Aorta (tissue), 5 donors: ENCODE data around the gene YWHAH. TPM values are rescaled to one million over a fixed set of nuclear protein-coding genes. Genes with fewer than 3 reads are reported as not detected.

Experiments used
- ATAC-seq: fragments of 200-7000 bp; cut with Tn5 transposase; one replicate; pipeline ENCODE4 v1.9.1; 2022; ENCODE audit warnings: moderate library complexity; ENCODE audit not compliant: low FRiP score
- DNase-seq, 2 donors: peaks; one replicate each; pipeline ENCODE4 v3.0.0-alpha.2; 2020
- H3K27ac ChIP-seq, 2 donors: one replicate each; pipeline ENCODE4 v1.5.1; 2013; ENCODE audit warnings: low read length in 2 of 2, mild to moderate bottlenecking in 2 of 2, moderate library complexity in 2 of 2, control low read depth in 1 of 2, inconsistent platforms in 1 of 2, low read depth in 1 of 2
- H3K27me3 ChIP-seq, 2 donors: one replicate each; pipeline ENCODE4 v1.6.1; 2013; ENCODE audit warnings: control low read depth in 1 of 2, low read length in 1 of 2, mild to moderate bottlenecking in 1 of 2, moderate library complexity in 1 of 2; ENCODE audit not compliant: insufficient read depth in 2 of 2, control insufficient read depth in 1 of 2
- H3K36me3 ChIP-seq, 2 donors: one replicate each; pipeline ENCODE4 v1.6.1; 2013; ENCODE audit warnings: control low read depth in 1 of 2, low read length in 1 of 2, mild to moderate bottlenecking in 1 of 2; ENCODE audit not compliant: insufficient read depth in 2 of 2, control insufficient read depth in 1 of 2
- H3K4me1 ChIP-seq, 2 donors: one replicate each; pipeline ENCODE4 v1.6.1; 2013; ENCODE audit warnings: low read length in 2 of 2, control low read depth in 1 of 2, mild to moderate bottlenecking in 1 of 2, moderate library complexity in 1 of 2; ENCODE audit not compliant: insufficient read depth in 2 of 2, control insufficient read depth in 1 of 2
- H3K4me3 ChIP-seq, 2 donors: one replicate each; pipeline ENCODE4 v1.5.1; 2013; ENCODE audit warnings: low read length in 2 of 2, control low read depth in 1 of 2, mild to moderate bottlenecking in 1 of 2
- H3K9me3 ChIP-seq: one replicate; pipeline ENCODE4 v1.6.1; 2013; ENCODE audit warnings: mild to moderate bottlenecking, low read length; ENCODE audit not compliant: control insufficient read depth
- WGBS, 2 donors: extraction: QIAGEN DNeasy Blood & Tissue Kit; methylation state at CpG; one replicate each; pipeline ENCODE4 v1.1.7; 2013; 5-methylcytosine and 5-hydroxymethylcytosine counted together
- intact Hi-C, 2 donors: fragments of 100-400 bp; cut with DNase I; formaldehyde crosslinking; loops; one replicate each; pipeline versions ENCODE4 v1.14.2 to v1.15.0; 2022
- polyA plus RNA-seq, 2 donors: library from polyadenylated mRNA; stranded (reverse); fragments of 200-250 nt; gene quantifications; one replicate each; pipeline ENCODE4 v1.2.3, GENCODE V29; 2013
- total RNA-seq, 2 donors: library from RNA; stranded (reverse); fragmentation: NEBNext Ultra II Directional; extraction: Animal tissue kit (Norgen Biotek cat#: 25700); gene quantifications; one replicate each; pipeline ENCODE4 v1.2.1, GENCODE V29; 2021
- donor health status: healthy with polysubstance abuse.
- donor health status: Bipolar disorder and iron deficiency.
- donor health status: DM: no; HTN: no; CAD: no.
- donor health status: DM: no; HTN: no; CAD: no.
- donor health status: DM: yes; HTN: yes; CAD: no.

Gene YWHAH
- total and polyA plus RNA-seq, 4 donors: 82.8 to 538 (median 193) TPM

- Histone ChIP-seq H3K4me1 (no peaks in the 10 kb centered on the region), H3K27ac (no peak overlapping the region), H3K27me3 (no peaks in the 10 kb centered on the region), H3K4me3 (no peak overlapping the region), H3K9me3 (no peaks in the 10 kb centered on the region), H3K36me3 (peaks cover 0 to 2% of the 10 kb centered on the region in 2 donors)
- ATAC-seq (no peak), DNase-seq (no peak)
- intact Hi-C loops: loop anchor here in 1 of 2 donors (10.0 kb wide), 1 partner anchor 70 kb away; no protein-coding TSS in a partner anchor
- WGBS, 2 donors: 91 to 94% methylated on average over 3 of the region's 3 CpGs
Observed at GRCh38 chr22:31904651-31905050, 39.7 kb upstream of the YWHAH start.

- no peak for DNase-seq
- Histone ChIP-seq H3K27ac (no peak overlapping the region), H3K9me3 (no peaks in the 10 kb centered on the region), H3K4me3 (no peak overlapping the region), H3K27me3 (no peaks in the 10 kb centered on the region), H3K4me1 (no peaks in the 10 kb centered on the region), H3K36me3 (peaks cover 0 to 2% of the 10 kb centered on the region in 2 donors)
- 90% methylated on average over 10 of the region's 10 CpGs for WGBS, 2 donors
- no peak for ATAC-seq
- intact Hi-C loops: loop anchor here in 1 of 2 donors (10.0 kb wide), 1 partner anchor 69 kb away; no protein-coding TSS in a partner anchor
Observed at GRCh38 chr22:31905356-31905755, 39.0 kb upstream of the YWHAH start.

GRCh38 chr22:31906086-31906485 lies 38.2 kb upstream of the YWHAH start:
- Histone ChIP-seq H3K4me3 (no peak overlapping the region), H3K36me3 (peaks cover 0 to 2% of the 10 kb centered on the region in 2 donors), H3K4me1 (no peaks in the 10 kb centered on the region), H3K27ac (no peak overlapping the region), H3K9me3 (no peaks in the 10 kb centered on the region), H3K27me3 (no peaks in the 10 kb centered on the region)
- DNase-seq (no peak), ATAC-seq (no peak)
- 96% methylated on average over 16 of the region's 16 CpGs for WGBS, 2 donors
- intact Hi-C loops: loop anchor here in 1 of 2 donors (10.0 kb wide), 1 partner anchor 69 kb away; no protein-coding TSS in a partner anchor

- intact Hi-C loops: loop anchor here in 1 of 2 donors (10.0 kb wide), 1 partner anchor 68 kb away; no protein-coding TSS in a partner anchor
- Histone ChIP-seq H3K36me3 (peaks cover 0 to 2% of the 10 kb centered on the region in 2 donors), H3K27ac (no peak overlapping the region), H3K4me3 (no peak overlapping the region), H3K4me1 (no peaks in the 10 kb centered on the region), H3K27me3 (no peaks in the 10 kb centered on the region), H3K9me3 (no peaks in the 10 kb centered on the region)
- no peak for ATAC-seq
- DNase-seq: no peak
- 86 to 90% methylated on average over 5 of the region's 5 CpGs for WGBS, 2 donors
Observed at GRCh38 chr22:31906569-31906968, 37.8 kb upstream of the YWHAH start.

- intact Hi-C loops: loop anchor here in 1 of 2 donors (10.0 kb wide), 1 partner anchor 65 kb away; no protein-coding TSS in a partner anchor
- Histone ChIP-seq H3K4me3 (no peak overlapping the region), H3K36me3 (peaks cover 0 to 2% of the 10 kb centered on the region in 2 donors), H3K9me3 (no peaks in the 10 kb centered on the region), H3K4me1 (no peaks in the 10 kb centered on the region), H3K27me3 (no peaks in the 10 kb centered on the region), H3K27ac (no peak overlapping the region)
- WGBS, 2 donors: 91 to 96% methylated on average over 5 of the region's 5 CpGs
- DNase-seq (no peak), ATAC-seq (no peak)
Observed at GRCh38 chr22:31909977-31910376, 34.4 kb upstream of the YWHAH start.

- H3K27ac ChIP-seq: no peak overlapping the region
- 92 to 95% methylated on average over 7 of the region's 7 CpGs for WGBS, 2 donors
- no peaks in the 10 kb centered on the region for H3K27me3 ChIP-seq
- no peak for ATAC-seq
- intact Hi-C loops: no loop called here
- peaks cover 0 to 2% of the 10 kb centered on the region in 2 donors for H3K36me3 ChIP-seq
- DNase-seq: no peak
- no peaks in the 10 kb centered on the region for H3K9me3 ChIP-seq
- no peaks in the 10 kb centered on the region for H3K4me1 ChIP-seq
- no peak overlapping the region for H3K4me3 ChIP-seq
Observed at GRCh38 chr22:31911565-31912406, 32.5 kb upstream of the YWHAH start.

GRCh38 chr22:31912407-31912743 lies 32.0 kb upstream of the YWHAH start:
- DNase-seq (no peak), ATAC-seq (no peak)
- no peak overlapping the region for H3K27ac ChIP-seq
- WGBS, 2 donors: 58 to 75% methylated on average over 1 of the region's 1 CpG
- H3K27me3 ChIP-seq: no peaks in the 10 kb centered on the region
- H3K9me3 ChIP-seq: no peaks in the 10 kb centered on the region
- H3K4me3 ChIP-seq: no peak overlapping the region
- intact Hi-C loops: no loop called here
- no peaks in the 10 kb centered on the region for H3K4me1 ChIP-seq
- peaks cover 0 to 2% of the 10 kb centered on the region in 2 donors for H3K36me3 ChIP-seq

- whole genome bisulfite sequencing, 2 donors: 90 to 91% methylated on average over 10 of the region's 10 CpGs
- ATAC-seq: no peak
- H3K36me3 ChIP-seq: no peaks in the 10 kb centered on the region
- H3K9me3 ChIP-seq: no peaks in the 10 kb centered on the region
- intact Hi-C loops: no loop called here
- no peaks in the 10 kb centered on the region for H3K4me1 ChIP-seq
- no peaks in the 10 kb centered on the region for H3K27me3 ChIP-seq
- DNase-seq: no peak
- H3K4me3 ChIP-seq: no peak overlapping the region
- no peak overlapping the region for H3K27ac ChIP-seq
Observed at GRCh38 chr22:31915586-31915985, 28.7 kb upstream of the YWHAH start.
